ENCODE data around the gene LGMN. TPM values are rescaled to one million over a fixed set of nuclear protein-coding genes. Genes with fewer than 3 reads are reported as not detected.

The LGMN gene
- total and polyA plus RNA-seq, 2 of the 8 experiments (the other 6 are each of a cell fraction or from before 2014, with no cell fraction given): 57.4 to 83.4 TPM

DNA sequence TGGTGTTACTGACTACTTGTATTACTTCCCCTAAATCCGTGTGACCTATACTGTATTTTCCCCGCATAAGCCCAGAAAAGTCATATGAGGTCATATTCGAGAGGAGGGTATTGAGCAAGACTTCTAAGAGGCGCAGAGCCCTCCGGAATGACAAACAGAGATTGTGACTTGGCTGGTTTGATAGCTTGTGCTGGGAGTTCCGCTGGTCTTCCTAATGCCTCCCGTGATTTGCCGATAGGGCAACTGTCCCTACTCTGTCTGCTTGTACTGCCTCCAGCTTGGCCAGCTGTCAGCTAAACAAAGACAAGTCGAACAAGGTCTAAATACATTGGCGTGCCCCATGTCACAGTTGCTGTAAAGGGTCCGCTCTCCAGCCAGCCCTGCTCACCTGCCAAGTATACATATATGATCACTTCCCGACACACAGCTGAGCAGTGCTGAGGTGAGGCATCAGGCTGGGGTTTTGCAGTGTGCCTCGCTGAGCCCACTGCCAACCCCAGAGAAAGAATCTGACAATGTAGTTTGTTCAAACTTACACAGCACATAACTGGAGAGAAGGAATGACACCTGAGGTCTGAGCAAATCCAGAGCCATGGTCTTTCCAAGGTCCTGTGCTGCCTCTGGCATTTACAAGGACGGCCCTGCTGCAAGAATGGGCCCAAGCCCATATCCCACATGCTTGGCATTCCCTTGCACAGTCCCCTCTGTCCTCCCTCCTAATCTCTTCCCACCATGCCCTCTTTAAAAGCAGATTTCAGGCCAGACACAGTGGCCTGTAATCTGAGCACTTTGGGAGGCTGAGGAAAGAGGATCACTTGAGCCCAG is 23.7 kb downstream of the LGMN start:
- no peak overlapping the region for H2BK12ac ChIP-seq (ENCODE audit: low read depth, low read length)
- no peak overlapping the region for H3K18ac ChIP-seq (ENCODE audit: extremely low read depth, low read length)
- no peak overlapping the region for H2BK120ac ChIP-seq (replicated peaks; ENCODE audit: low read depth, low read length)
- no peak overlapping the region for H2BK20ac ChIP-seq (ENCODE audit: low read length)
- TF ChIP-seq ZNF274 (IDR thresholded peaks at IDR 0.05; ENCODE audit: borderline replicate concordance, extremely low read depth, low read length) (no peak), YY1 (IDR thresholded peaks at IDR 0.05; ENCODE audit: low read depth, low read length) (no peak), FOSL1 (IDR thresholded peaks at IDR 0.05; ENCODE audit: insufficient read depth, low read depth, low read length) (no peak), SP4 (IDR thresholded peaks at IDR 0.05; ENCODE audit: low read length) (no peak), CEBPB (IDR thresholded peaks at IDR 0.05; ENCODE audit: low read depth, low read length) (no peak), POLR2A (IDR thresholded peaks at IDR 0.05; ENCODE audit: control extremely low read depth in 1 of 2, low read depth in 2 of 2, low read length in 2 of 2) (no peak), TAF1 (IDR thresholded peaks at IDR 0.05; ENCODE audit: low read depth, low read length) (no peak), KDM1A (IDR thresholded peaks at IDR 0.05; ENCODE audit: borderline replicate concordance, low read length) (no peak)
- H2BK15ac ChIP-seq (ENCODE audit: low read length): no peak overlapping the region
- H3K4me3 ChIP-seq (ENCODE audit: extremely low read depth in 1 of 4, insufficient read depth in 2 of 4, low read depth in 3 of 4, low read length in 4 of 4): no peak overlapping the region
- 90% methylated on average over 13 of the region's 14 CpGs; no CpG with 5 or more reads in 1 of the 2 experiments for WGBS, 2 experiments (ENCODE audit: extremely low coverage in 1 of 2, insufficient coverage in 1 of 2, insufficient read length in 1 of 2, insufficient replicate concordance in 2 of 2, low coverage in 1 of 2, low lambda C conversion rate in 2 of 2, missing lambda C conversion rate in 1 of 2)
- H3K9me3 ChIP-seq (ENCODE audit: insufficient read depth in 2 of 2, low read depth in 1 of 2, low read length in 1 of 2): no peaks in the 10 kb centered on the region
- H3K4me1 ChIP-seq (replicated peaks in 1 of 4; ENCODE audit: control insufficient read depth in 3 of 4, insufficient read depth in 4 of 4, low read length in 3 of 4): no peaks in the 10 kb centered on the region
- H2AK5ac ChIP-seq (ENCODE audit: low read depth, low read length): no peak overlapping the region
- no peak overlapping the region for H3K23ac ChIP-seq (ENCODE audit: insufficient read length)
- no peak overlapping the region for H4K91ac ChIP-seq (replicated peaks; ENCODE audit: insufficient read length, low read length)
- H3K36me3 ChIP-seq (ENCODE audit: control insufficient read depth in 2 of 4, insufficient read depth in 4 of 4, low read length in 3 of 4): peaks cover 0 to 3% (median 0%) of the 10 kb centered on the region in 4 experiments; a peak in 1 of 8 replicates
- H4K8ac ChIP-seq (ENCODE audit: extremely low read depth, insufficient read depth, low read length): no peak overlapping the region
- H3K79me2 ChIP-seq (ENCODE audit: control insufficient read depth in 1 of 2, insufficient read depth in 2 of 2, low read length in 2 of 2): no peaks in the 10 kb centered on the region
- no peak overlapping the region for H3K4me2 ChIP-seq (ENCODE audit: insufficient read depth in 1 of 2, low read depth in 2 of 2, low read length in 2 of 2)
- no peaks in the 10 kb centered on the region; the same call in 1 of the 2 replicates for H3K79me1 ChIP-seq (ENCODE audit: low read depth, low read length)
- no peak overlapping the region for H3K9ac ChIP-seq (replicated peaks in 1 of 4; ENCODE audit: extremely low read depth in 1 of 4, low read depth in 3 of 4, low read length in 3 of 4)
- ChIA-PET POLR2A (ENCODE audit: partially characterized antibody) (interaction anchor here (0.9 kb wide), 1 partner anchor 24 kb away, joined by 3 read pairs; the partner anchor contains the start of gene LGMN), CTCF (ENCODE audit: partially characterized antibody) (interaction anchor here (0.5 to 2.2 kb wide), 6 partner anchors 9 to 126 kb away, joined by 3 to 9 read pairs (median 4); no protein-coding TSS in a partner anchor)
- H3K4ac ChIP-seq (replicated peaks; ENCODE audit: insufficient read length, low read depth, low read length): no peak overlapping the region
- H3K27me3 ChIP-seq (replicated peaks in 1 of 4; ENCODE audit: control insufficient read depth in 3 of 4, extremely low read depth in 1 of 4, insufficient read depth in 3 of 4, low read length in 3 of 4): no peaks in the 10 kb centered on the region; a peak in 1 of 7 replicates
- H3K27ac ChIP-seq (ENCODE audit: low read depth, low read length): no peak overlapping the region
- FAIRE-seq: no peak
- no peak overlapping the region for H3K56ac ChIP-seq (replicated peaks; ENCODE audit: insufficient read length, low read depth, low read length)
- H3K14ac ChIP-seq (ENCODE audit: insufficient read length): no peak overlapping the region
- H4K5ac ChIP-seq (ENCODE audit: insufficient read length, low read depth, low read length): no peak overlapping the region
- H4K20me1 ChIP-seq (replicated peaks in 1 of 2; ENCODE audit: control insufficient read depth in 1 of 2, insufficient read depth in 2 of 2, low read length in 2 of 2): peaks cover 2 to 6% of the 10 kb centered on the region in 2 experiments
- no peaks in the 10 kb centered on the region for H3K23me2 ChIP-seq (ENCODE audit: low read depth, low read length)
- no peak overlapping the region for H2BK5ac ChIP-seq (ENCODE audit: low read depth, low read length)
- no peak overlapping the region for H2AFZ ChIP-seq (ENCODE audit: low read length)
- DNase-seq (ENCODE audit: low read depth in 1 of 2, low spot score in 2 of 2): no peak

Data from H1 (cell line).